ENCODE measurements around the gene SEC14L1.
"Not testable (repeated sequence)": the region's sequence is repeated elsewhere in the genome, so short reads cannot be mapped to it uniquely, and the experiment has no call there.

The SEC14L1 gene

DNA sequence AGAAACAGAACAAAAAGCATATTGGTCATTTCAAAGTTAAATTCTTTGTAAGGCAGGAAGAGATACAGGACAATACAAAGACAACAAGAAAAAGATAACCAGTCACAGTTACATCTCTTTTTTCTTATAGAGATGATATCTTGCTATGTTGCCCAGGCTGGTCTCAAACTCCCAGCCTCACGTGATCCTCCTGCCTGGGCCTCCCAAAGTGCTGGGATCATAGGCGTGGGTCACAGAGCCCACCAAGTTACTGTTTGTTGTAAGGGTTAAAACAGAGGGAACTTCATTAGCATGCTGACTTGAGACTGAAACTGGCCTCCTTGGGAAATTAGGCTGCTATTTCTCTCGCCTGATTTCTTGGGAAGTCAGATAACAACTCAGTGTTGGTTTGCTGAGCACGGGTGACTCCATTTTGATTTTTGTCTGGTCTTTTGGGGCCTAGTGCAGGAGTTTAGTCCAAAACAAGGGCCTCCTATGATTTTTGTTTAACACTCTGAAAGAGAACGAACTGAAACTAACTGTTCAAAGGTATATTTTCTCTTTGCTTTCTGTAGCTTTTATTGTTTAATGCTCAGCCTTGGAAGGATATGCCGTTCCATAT lies 31.5 kb upstream of the SEC14L1 start:
- H3K18ac ChIP-seq (ENCODE audit: low read depth in 1 of 2, low read length in 2 of 2) = peak overlapping the region; percentile 50 to 67
- peak overlapping the region in 1 of 2 experiments; percentile 29 for H3K4ac ChIP-seq (ENCODE audit: low read depth in 1 of 2, low read length in 2 of 2)
- H3K9ac ChIP-seq (ENCODE audit: low read length) = peak overlapping the region; percentile 65
- H3K14ac ChIP-seq (ENCODE audit: low read length in 2 of 2) = no peak overlapping the region
- H2BK120ac ChIP-seq (ENCODE audit: low read depth, low read length) = no peak overlapping the region
- no peak overlapping the region for H3K23ac ChIP-seq (ENCODE audit: low read length in 2 of 2)
- H3K27ac ChIP-seq (ENCODE audit: low read length, poor library complexity, severe bottlenecking) = peak overlapping the region; percentile 80
- DNase-seq = no peak
- no peaks in the 10 kb centered on the region for H3K9me3 ChIP-seq (ENCODE audit: control insufficient read depth, low read length)
- no peak overlapping the region for H3K4me2 ChIP-seq (ENCODE audit: low read length, poor library complexity, severe bottlenecking)
- H3K4me3 ChIP-seq (ENCODE audit: insufficient read depth in 1 of 2, low read depth in 1 of 2, low read length in 2 of 2) = no peak overlapping the region
- H3K79me1 ChIP-seq (replicated peaks; ENCODE audit: low read length, poor library complexity, severe bottlenecking) = no peaks in the 10 kb centered on the region
- peaks cover 7% of the 10 kb centered on the region for H3K4me1 ChIP-seq (ENCODE audit: control insufficient read depth, insufficient read depth, low read depth, low read length)
- H2BK15ac ChIP-seq (ENCODE audit: low read depth, poor library complexity, severe bottlenecking) = peak overlapping the region; percentile 90
- H2BK5ac ChIP-seq (ENCODE audit: low read depth, low read length, poor library complexity, severe bottlenecking) = no peak overlapping the region
- WGBS = 87% methylated on average over 5 of the region's 6 CpGs
- H2AFZ ChIP-seq (ENCODE audit: low read depth, low read length) = no peak overlapping the region
- peak overlapping the region; percentile 83 for H4K91ac ChIP-seq (ENCODE audit: low read length)
- peak overlapping the region; percentile 46 to 82 for H2BK12ac ChIP-seq (ENCODE audit: low read length in 2 of 2)
- H3K27me3 ChIP-seq (ENCODE audit: control insufficient read depth in 1 of 2, insufficient read depth in 1 of 2, low read length in 2 of 2) = no peaks in the 10 kb centered on the region
- H4K8ac ChIP-seq (ENCODE audit: low read length) = peak overlapping the region; percentile 59
- H2AK5ac ChIP-seq (ENCODE audit: low read length, severe bottlenecking) = peak overlapping the region; percentile 50
- no peaks in the 10 kb centered on the region for H3K36me3 ChIP-seq (ENCODE audit: control insufficient read depth in 1 of 2, insufficient read depth in 2 of 2, low read depth in 1 of 2, low read length in 2 of 2)

- no peak overlapping the region for H4K8ac ChIP-seq (ENCODE audit: low read length)
- no peak overlapping the region for H2BK5ac ChIP-seq (ENCODE audit: low read depth, low read length, poor library complexity, severe bottlenecking)
- no peak overlapping the region for H2BK12ac ChIP-seq (ENCODE audit: low read length in 2 of 2)
- no peak overlapping the region for H2AFZ ChIP-seq (ENCODE audit: low read depth, low read length)
- H3K4ac ChIP-seq (ENCODE audit: low read depth in 1 of 2, low read length in 2 of 2) = no peak overlapping the region
- peak overlapping the region; percentile 50 for H2AK5ac ChIP-seq (ENCODE audit: low read length, severe bottlenecking)
- H3K4me3 ChIP-seq (ENCODE audit: insufficient read depth in 1 of 2, low read depth in 1 of 2, low read length in 2 of 2) = no peak overlapping the region
- H3K9me3 ChIP-seq (ENCODE audit: control insufficient read depth, low read length) = no peaks in the 10 kb centered on the region
- H3K9ac ChIP-seq (ENCODE audit: low read length) = peak overlapping the region; percentile 65
- no peaks in the 10 kb centered on the region for H3K36me3 ChIP-seq (ENCODE audit: control insufficient read depth in 1 of 2, insufficient read depth in 2 of 2, low read depth in 1 of 2, low read length in 2 of 2)
- peak overlapping the region; percentile 80 for H3K27ac ChIP-seq (ENCODE audit: low read length, poor library complexity, severe bottlenecking)
- 38% methylated on average over 7 of the region's 7 CpGs for WGBS
- no peaks in the 10 kb centered on the region for H3K79me1 ChIP-seq (replicated peaks; ENCODE audit: low read length, poor library complexity, severe bottlenecking)
- H3K27me3 ChIP-seq (ENCODE audit: control insufficient read depth in 1 of 2, insufficient read depth in 1 of 2, low read length in 2 of 2) = no peaks in the 10 kb centered on the region
- H2BK120ac ChIP-seq (ENCODE audit: low read depth, low read length) = peak overlapping the region; percentile 58
- DNase-seq = peak; percentile 48
- no peak overlapping the region for H3K18ac ChIP-seq (ENCODE audit: low read depth in 1 of 2, low read length in 2 of 2)
- no peak overlapping the region for H3K14ac ChIP-seq (ENCODE audit: low read length in 2 of 2)
- no peak overlapping the region for H4K91ac ChIP-seq (ENCODE audit: low read length)
- H3K23ac ChIP-seq (ENCODE audit: low read length in 2 of 2) = no peak overlapping the region
- no peak overlapping the region for H2BK15ac ChIP-seq (ENCODE audit: low read depth, poor library complexity, severe bottlenecking)
- H3K4me2 ChIP-seq (ENCODE audit: low read length, poor library complexity, severe bottlenecking) = no peak overlapping the region
- H3K4me1 ChIP-seq (ENCODE audit: control insufficient read depth, insufficient read depth, low read depth, low read length) = peaks cover 7% of the 10 kb centered on the region
These were observed 30.9 kb upstream of the SEC14L1 start for GRCh38 chr17:77109764-77110359.

DNA sequence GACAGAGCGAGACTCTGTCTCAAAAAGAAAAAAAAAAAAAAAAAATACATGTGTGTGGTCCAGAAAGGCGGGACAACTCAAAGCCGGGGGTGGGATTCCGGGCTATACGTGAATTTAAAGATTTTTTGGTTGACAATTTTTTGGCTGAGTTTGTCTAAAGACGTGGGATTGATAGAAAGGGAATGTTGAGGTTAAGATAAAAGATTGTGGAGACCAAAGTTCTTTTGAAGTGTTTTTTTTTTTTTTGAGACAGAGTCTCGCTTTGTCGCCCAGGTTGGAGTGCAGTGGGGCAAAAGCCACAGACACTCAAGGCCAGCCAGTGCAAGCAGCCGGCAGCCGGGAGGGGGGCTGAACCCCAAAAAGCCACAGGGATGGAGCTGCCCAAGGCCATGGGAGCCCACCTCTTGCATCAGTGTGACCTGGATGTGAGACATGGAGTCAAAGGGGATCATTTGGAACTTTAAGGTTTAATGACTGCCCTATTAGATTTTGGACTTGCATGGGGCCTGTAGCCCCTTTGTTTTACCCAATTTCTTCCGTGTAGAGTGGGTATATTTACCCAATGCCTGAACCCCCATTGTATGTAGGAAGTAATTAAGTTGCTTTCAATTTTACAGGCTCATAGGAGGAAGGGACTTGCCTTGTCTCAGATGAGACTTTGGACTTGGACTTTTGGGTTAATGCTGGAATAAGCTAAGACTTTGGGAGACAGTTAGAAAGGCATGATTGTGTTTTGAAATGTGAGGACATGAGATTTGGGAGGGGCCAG lies 29.4 kb upstream of the SEC14L1 start:
- H2BK5ac ChIP-seq (ENCODE audit: low read depth, low read length, poor library complexity, severe bottlenecking); H3K9me3 ChIP-seq (ENCODE audit: control insufficient read depth, low read length); H3K18ac ChIP-seq (ENCODE audit: low read depth in 1 of 2, low read length in 2 of 2); H4K8ac ChIP-seq (ENCODE audit: low read length); H2BK15ac ChIP-seq (ENCODE audit: low read depth, poor library complexity, severe bottlenecking); H3K4me1 ChIP-seq (ENCODE audit: control insufficient read depth, insufficient read depth, low read depth, low read length); H3K23ac ChIP-seq (ENCODE audit: low read length in 2 of 2); DNase-seq; H2AFZ ChIP-seq (ENCODE audit: low read depth, low read length); H3K79me1 ChIP-seq (replicated peaks; ENCODE audit: low read length, poor library complexity, severe bottlenecking); H3K27me3 ChIP-seq (ENCODE audit: control insufficient read depth in 1 of 2, insufficient read depth in 1 of 2, low read length in 2 of 2); H3K4ac ChIP-seq (ENCODE audit: low read depth in 1 of 2, low read length in 2 of 2); H3K36me3 ChIP-seq (ENCODE audit: control insufficient read depth in 1 of 2, insufficient read depth in 2 of 2, low read depth in 1 of 2, low read length in 2 of 2); H3K9ac ChIP-seq (ENCODE audit: low read length); H3K14ac ChIP-seq (ENCODE audit: low read length in 2 of 2); H3K4me2 ChIP-seq (ENCODE audit: low read length, poor library complexity, severe bottlenecking); H3K4me3 ChIP-seq (ENCODE audit: insufficient read depth in 1 of 2, low read depth in 1 of 2, low read length in 2 of 2); H3K27ac ChIP-seq (ENCODE audit: low read length, poor library complexity, severe bottlenecking): not testable (repeated sequence)
- Histone ChIP-seq H2BK120ac (ENCODE audit: low read depth, low read length) (peak overlapping the region; percentile 79), H2BK12ac (ENCODE audit: low read length in 2 of 2) (peak overlapping the region in 1 of 2 experiments; percentile 87), H2AK5ac (ENCODE audit: low read length, severe bottlenecking) (peak overlapping the region; percentile 8), H4K91ac (ENCODE audit: low read length) (peak overlapping the region; percentile 23)
- 97% methylated on average over 11 of the region's 11 CpGs for WGBS

DNA sequence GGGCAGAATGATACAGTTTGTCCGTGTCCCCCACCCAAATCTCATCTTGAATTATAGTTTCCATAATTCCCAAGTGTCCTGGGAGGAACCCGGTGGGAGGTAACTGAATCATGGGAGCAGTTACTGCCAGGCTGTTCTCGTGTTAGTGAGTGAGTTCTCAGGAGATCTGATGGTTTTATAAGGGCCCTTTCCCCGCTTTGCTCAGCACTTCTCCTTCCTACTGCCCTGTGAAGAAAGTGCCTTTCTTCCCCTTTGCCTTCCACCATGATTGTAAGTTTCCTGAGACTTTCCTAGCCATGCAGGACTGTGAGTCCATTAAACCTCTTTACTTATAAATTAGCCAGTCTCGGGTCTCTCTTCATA lies 28.9 kb upstream of the SEC14L1 start:
- H3K23ac ChIP-seq (ENCODE audit: low read length in 2 of 2) = no peak overlapping the region
- H4K8ac ChIP-seq (ENCODE audit: low read length) = peak overlapping the region; percentile 37
- no peak overlapping the region for H4K91ac ChIP-seq (ENCODE audit: low read length)
- H3K36me3 ChIP-seq (ENCODE audit: control insufficient read depth in 1 of 2, insufficient read depth in 2 of 2, low read depth in 1 of 2, low read length in 2 of 2) = no peaks in the 10 kb centered on the region
- no peaks in the 10 kb centered on the region for H3K27me3 ChIP-seq (ENCODE audit: control insufficient read depth in 1 of 2, insufficient read depth in 1 of 2, low read length in 2 of 2)
- no peak overlapping the region for H3K14ac ChIP-seq (ENCODE audit: low read length in 2 of 2)
- H3K4me2 ChIP-seq (ENCODE audit: low read length, poor library complexity, severe bottlenecking) = no peak overlapping the region
- H3K4ac ChIP-seq (ENCODE audit: low read depth in 1 of 2, low read length in 2 of 2) = no peak overlapping the region
- no peak overlapping the region for H2BK12ac ChIP-seq (ENCODE audit: low read length in 2 of 2)
- no peak overlapping the region for H2BK5ac ChIP-seq (ENCODE audit: low read depth, low read length, poor library complexity, severe bottlenecking)
- no peaks in the 10 kb centered on the region for H3K79me1 ChIP-seq (replicated peaks; ENCODE audit: low read length, poor library complexity, severe bottlenecking)
- no peak for DNase-seq
- no peak overlapping the region for H3K9ac ChIP-seq (ENCODE audit: low read length)
- H2AFZ ChIP-seq (ENCODE audit: low read depth, low read length) = no peak overlapping the region
- no peaks in the 10 kb centered on the region for H3K9me3 ChIP-seq (ENCODE audit: control insufficient read depth, low read length)
- no peak overlapping the region for H2BK15ac ChIP-seq (ENCODE audit: low read depth, poor library complexity, severe bottlenecking)
- H3K4me3 ChIP-seq (ENCODE audit: insufficient read depth in 1 of 2, low read depth in 1 of 2, low read length in 2 of 2) = no peak overlapping the region
- H2BK120ac ChIP-seq (ENCODE audit: low read depth, low read length) = peak overlapping the region; percentile 79
- WGBS = 86% methylated on average over 3 of the region's 5 CpGs
- H3K4me1 ChIP-seq (ENCODE audit: control insufficient read depth, insufficient read depth, low read depth, low read length) = peaks cover 7% of the 10 kb centered on the region
- H2AK5ac ChIP-seq (ENCODE audit: low read length, severe bottlenecking) = peak overlapping the region; percentile 59
- H3K18ac ChIP-seq (ENCODE audit: low read depth in 1 of 2, low read length in 2 of 2) = no peak overlapping the region
- peak overlapping the region; percentile 21 for H3K27ac ChIP-seq (ENCODE audit: low read length, poor library complexity, severe bottlenecking)

Measured in mesenchymal stem cell (in vitro differentiated cells and primary cell).